ENCODE data around the gene INF2. TPM values are rescaled to one million over a fixed set of nuclear protein-coding genes. Genes with fewer than 3 reads are reported as not detected.

Gene INF2
- total and polyA plus RNA-seq, 9 of the 15 experiments (the other 6 are each of a cell fraction or from before 2014, with no cell fraction given), result 0.56 to 31.3 (median 7.8) TPM

GRCh38 chr14:104751539-104752422, 62.4 kb downstream of the INF2 start (continued):
- no peak for TF ChIP-seq NCOA6 (IDR thresholded peaks at IDR 0.05)
- peak; percentile 56; the same call in 1 of the 2 replicates for TF ChIP-seq CBX1 (IDR thresholded peaks at IDR 0.05; ENCODE audit: low read depth)
- TF ChIP-seq HMGN3 (IDR thresholded peaks at IDR 0.05; ENCODE audit: borderline replicate concordance, extremely low read depth, insufficient read length, low read depth, low read length), result peak; percentile 4
- no peak for TF ChIP-seq ZBTB11 (CRISPR knock-in tag; IDR thresholded peaks at IDR 0.05)
- peak; percentile 28 for TF ChIP-seq TAF1 (IDR thresholded peaks at IDR 0.05; ENCODE audit: control insufficient read depth, extremely low read depth, insufficient read depth, low read length, severe bottlenecking)
- TF ChIP-seq RAD21 (CRISPR knock-in tag; conservative IDR thresholded peaks at IDR 0.05 in 1 of 2, IDR thresholded peaks at IDR 0.05 in 1 of 2), result peak in 1 of 2 experiments; percentile 51; a peak in 2 of 4 replicates
- peak; percentile 38; the same call in 1 of the 2 replicates for TF ChIP-seq DPF2 (IDR thresholded peaks at IDR 0.05)
- TF ChIP-seq POLR2G (IDR thresholded peaks at IDR 0.05; ENCODE audit: low read depth, low read length), result peak; percentile 81
- TF ChIP-seq MGA (IDR thresholded peaks at IDR 0.05), result peak; percentile 65
- peak; percentile 38; the same call in 1 of the 2 replicates for TF ChIP-seq SMARCA4 (IDR thresholded peaks at IDR 0.05)

Measured in K562 (cell line).